ENCODE measurements around the gene P3H3. TPM values are rescaled to one million over a fixed set of nuclear protein-coding genes. Genes with fewer than 3 reads are reported as not detected.
A peak's percentile ranks its signal among the peaks of the same experiment; 100 is the strongest.

Gene P3H3
- total and polyA plus RNA-seq, 9 donors, result 4.7 to 92.3 (median 61.1) TPM

- intact Hi-C loops (cut with DNase I), result no loop called here
- TF ChIP-seq CTCF (IDR thresholded peaks at IDR 0.05), result no peak
- TF ChIP-seq POLR2A (IDR thresholded peaks at IDR 0.05), result no peak
- no peak for TF ChIP-seq EP300 (IDR thresholded peaks at IDR 0.05)
Measured at GRCh38 chr12:6817662-6818157, 10.5 kb upstream of the P3H3 start.

GRCh38 chr12:6818222-6818621 is 10.0 kb upstream of the P3H3 start:
- TF ChIP-seq POLR2A (IDR thresholded peaks at IDR 0.05), result no peak
- no peak for TF ChIP-seq EP300 (IDR thresholded peaks at IDR 0.05)
- no peak for TF ChIP-seq CTCF (IDR thresholded peaks at IDR 0.05)
- Histone ChIP-seq H3K4me3 (no peak overlapping the region), H3K4me1 (ENCODE audit: insufficient read depth) (peaks cover 6% of the 10 kb centered on the region), H3K27ac (peak overlapping the region in 1 of 2 donors; percentile 59), H3K27me3 (no peaks in the 10 kb centered on the region), H3K9me3 (no peaks in the 10 kb centered on the region), H3K36me3 (no peaks in the 10 kb centered on the region)
- intact Hi-C loops (cut with DNase I), result no loop called here
- WGBS, 3 donors, result 25 to 35% (median 26%) methylated on average over 10 of the region's 10 CpGs
- DNase-seq, result peak in 3 of 5 donors; percentile 52 to 72 (median 63)

More at GRCh38 chr12:6817662-6818157, 10.5 kb upstream of the P3H3 start:
- Histone ChIP-seq H3K27me3 (no peaks in the 10 kb centered on the region), H3K36me3 (no peaks in the 10 kb centered on the region), H3K4me1 (ENCODE audit: insufficient read depth) (peaks cover 6% of the 10 kb centered on the region), H3K27ac (no peak overlapping the region), H3K4me3 (no peak overlapping the region), H3K9me3 (no peaks in the 10 kb centered on the region)
- DNase-seq, result no peak
- 77 to 81% (median 79%) methylated on average over 20 of the region's 20 CpGs for WGBS, 3 donors

GRCh38 chr12:6818645-6819044 is 9.6 kb upstream of the P3H3 start:
- intact Hi-C loops (cut with DNase I), result no loop called here
- H3K27me3 ChIP-seq, result no peaks in the 10 kb centered on the region
- H3K4me3 ChIP-seq, result no peak overlapping the region
- no peak for DNase-seq
- H3K27ac ChIP-seq, result peak overlapping the region in 1 of 2 donors; percentile 59
- no peak for TF ChIP-seq POLR2A (IDR thresholded peaks at IDR 0.05)
- TF ChIP-seq EP300 (IDR thresholded peaks at IDR 0.05), result no peak
- TF ChIP-seq CTCF (IDR thresholded peaks at IDR 0.05), result no peak
- H3K4me1 ChIP-seq (ENCODE audit: insufficient read depth), result peaks cover 6% of the 10 kb centered on the region
- 50 to 54% (median 50%) methylated on average over 5 of the region's 5 CpGs for WGBS, 3 donors
- no peaks in the 10 kb centered on the region for H3K36me3 ChIP-seq
- no peaks in the 10 kb centered on the region for H3K9me3 ChIP-seq

- DNase-seq, result no peak
- Histone ChIP-seq H3K36me3 (no peaks in the 10 kb centered on the region), H3K9me3 (no peaks in the 10 kb centered on the region), H3K27ac (no peak overlapping the region), H3K4me3 (no peak overlapping the region), H3K27me3 (no peaks in the 10 kb centered on the region), H3K4me1 (ENCODE audit: insufficient read depth) (peaks cover 6% of the 10 kb centered on the region)
- TF ChIP-seq CTCF (IDR thresholded peaks at IDR 0.05) (no peak), EP300 (IDR thresholded peaks at IDR 0.05) (no peak), POLR2A (IDR thresholded peaks at IDR 0.05) (no peak)
- WGBS, 3 donors, result 88 to 90% (median 90%) methylated on average over 13 of the region's 13 CpGs
- intact Hi-C loops (cut with DNase I), result loop anchor here in 2 of 4 donors (5.0 kb wide), 2 partner anchors 37 to 82 kb away; no protein-coding TSS in a partner anchor
Measured at GRCh38 chr12:6819106-6820030, 8.8 kb upstream of the P3H3 start.
